ENCODE data around the gene KRTAP4-9.
"Not testable (repeated sequence)": the region's sequence is repeated elsewhere in the genome, so short reads cannot be mapped to it uniquely, and the experiment has no call there.

Gene KRTAP4-9

GRCh38 chr17:41098481-41098880 is 6.7 kb upstream of the KRTAP4-9 start:
- H3K27ac ChIP-seq (ENCODE audit: low read depth, low read length) = no peak overlapping the region
- no peak overlapping the region for H2AK5ac ChIP-seq (ENCODE audit: low read length)
- H2BK15ac ChIP-seq (replicated peaks; ENCODE audit: low read depth) = no peak overlapping the region
- no peaks in the 10 kb centered on the region for H3K4me1 ChIP-seq (ENCODE audit: control insufficient read depth, low read depth, low read length)
- no peak overlapping the region for H2BK120ac ChIP-seq (ENCODE audit: low read depth, low read length)
- H3K4ac ChIP-seq (ENCODE audit: low read depth, low read length) = no peak overlapping the region
- H3K9ac ChIP-seq (ENCODE audit: low read length) = no peak overlapping the region
- no peak overlapping the region for H4K8ac ChIP-seq (ENCODE audit: low read depth, low read length)
- H2BK5ac ChIP-seq (ENCODE audit: low read length) = no peak overlapping the region
- H3K4me2 ChIP-seq (ENCODE audit: low read length) = no peak overlapping the region
- no peaks in the 10 kb centered on the region for H3K79me1 ChIP-seq (ENCODE audit: low read length)
- H3K56ac ChIP-seq (ENCODE audit: low read length) = no peak overlapping the region
- no peak overlapping the region for H3K4me3 ChIP-seq (ENCODE audit: low read length)
- H3K27me3 ChIP-seq (ENCODE audit: insufficient read depth, low read length, poor library complexity) = no peaks in the 10 kb centered on the region
- H3K79me2 ChIP-seq (ENCODE audit: control insufficient read depth, insufficient read depth, low read length) = no peaks in the 10 kb centered on the region
- no peak overlapping the region for H3K18ac ChIP-seq (ENCODE audit: low read length)
- WGBS (ENCODE audit: extremely low coverage, insufficient coverage, low lambda C conversion rate) = no CpG with 5 or more reads among the region's 6 CpGs
- no peak for DNase-seq
- no peak overlapping the region for H3K23ac ChIP-seq (ENCODE audit: low read length)
- H3K36me3 ChIP-seq (ENCODE audit: control insufficient read depth, insufficient read depth, low read length) = no peaks in the 10 kb centered on the region
- no peak overlapping the region for H4K5ac ChIP-seq (ENCODE audit: low read length)

GRCh38 chr17:41099682-41100480 is 5.3 kb upstream of the KRTAP4-9 start:
- H3K4me3 ChIP-seq (ENCODE audit: low read length); H4K8ac ChIP-seq (ENCODE audit: low read depth, low read length); H3K79me2 ChIP-seq (ENCODE audit: control insufficient read depth, insufficient read depth, low read length); H4K5ac ChIP-seq (ENCODE audit: low read length); H2AK5ac ChIP-seq (ENCODE audit: low read length); H3K27ac ChIP-seq (ENCODE audit: low read depth, low read length); DNase-seq; H2BK15ac ChIP-seq (replicated peaks; ENCODE audit: low read depth); H2BK5ac ChIP-seq (ENCODE audit: low read length); H3K23ac ChIP-seq (ENCODE audit: low read length); H2BK120ac ChIP-seq (ENCODE audit: low read depth, low read length); H3K79me1 ChIP-seq (ENCODE audit: low read length); H3K4me2 ChIP-seq (ENCODE audit: low read length); H3K4me1 ChIP-seq (ENCODE audit: control insufficient read depth, low read depth, low read length); H3K56ac ChIP-seq (ENCODE audit: low read length); H3K27me3 ChIP-seq (ENCODE audit: insufficient read depth, low read length, poor library complexity); H3K18ac ChIP-seq (ENCODE audit: low read length); H3K9ac ChIP-seq (ENCODE audit: low read length); H3K36me3 ChIP-seq (ENCODE audit: control insufficient read depth, insufficient read depth, low read length); H3K4ac ChIP-seq (ENCODE audit: low read depth, low read length): not testable (repeated sequence)
- WGBS (ENCODE audit: extremely low coverage, insufficient coverage, low lambda C conversion rate) = no CpG with 5 or more reads among the region's 7 CpGs

GRCh38 chr17:41101586-41102259 is 3.5 kb upstream of the KRTAP4-9 start, which contains the start of gene KRTAP4-16:
Gene KRTAP4-16, minus strand, starts transcription at chr17:41102209. Its CDS starts 0 bp downstream, at chr17:41102209.
- H2BK5ac ChIP-seq (ENCODE audit: low read length) = no peak within 1 kb of the TSS
- H2BK15ac ChIP-seq (replicated peaks; ENCODE audit: low read depth) = no peak within 1 kb of the TSS
- H3K27ac ChIP-seq (ENCODE audit: low read depth, low read length) = no peak within 1 kb of the TSS
- H2AK5ac ChIP-seq (ENCODE audit: low read length) = no peak within 1 kb of the TSS
- H3K56ac ChIP-seq (ENCODE audit: low read length) = no peak within 1 kb of the TSS
- no peaks in the 10 kb centered on the region for H3K27me3 ChIP-seq (ENCODE audit: insufficient read depth, low read length, poor library complexity)
- DNase-seq = no peak
- no peak within 1 kb of the TSS for H3K4me3 ChIP-seq (ENCODE audit: low read length)
- H3K23ac ChIP-seq (ENCODE audit: low read length) = no peak within 1 kb of the TSS
- H3K36me3 ChIP-seq (ENCODE audit: control insufficient read depth, insufficient read depth, low read length) = no peaks in the 10 kb centered on the region
- H4K8ac ChIP-seq (ENCODE audit: low read depth, low read length) = no peak within 1 kb of the TSS
- H3K9ac ChIP-seq (ENCODE audit: low read length) = no peak within 1 kb of the TSS
- H3K4me2 ChIP-seq (ENCODE audit: low read length) = no peak within 1 kb of the TSS
- no peak within 1 kb of the TSS for H3K4ac ChIP-seq (ENCODE audit: low read depth, low read length)
- H3K79me2 ChIP-seq (ENCODE audit: control insufficient read depth, insufficient read depth, low read length) = no peaks in the 10 kb centered on the region
- no peaks in the 10 kb centered on the region for H3K79me1 ChIP-seq (ENCODE audit: low read length)
- no peaks in the 10 kb centered on the region for H3K4me1 ChIP-seq (ENCODE audit: control insufficient read depth, low read depth, low read length)
- H4K5ac ChIP-seq (ENCODE audit: low read length) = no peak within 1 kb of the TSS
- no CpG with 5 or more reads among the region's 10 CpGs for WGBS (ENCODE audit: extremely low coverage, insufficient coverage, low lambda C conversion rate)
- no peak within 1 kb of the TSS for H2BK120ac ChIP-seq (ENCODE audit: low read depth, low read length)
- H3K18ac ChIP-seq (ENCODE audit: low read length) = no peak within 1 kb of the TSS

GRCh38 chr17:41103896-41104295 is 1.3 kb upstream of the KRTAP4-9 start:
- no peak overlapping the region for H3K4me3 ChIP-seq (ENCODE audit: low read length)
- no CpG with 5 or more reads among the region's 1 CpG for WGBS (ENCODE audit: extremely low coverage, insufficient coverage, low lambda C conversion rate)

GRCh38 chr17:41104386-41105038 is 677 bp upstream of the KRTAP4-9 start:
- H3K27ac ChIP-seq (ENCODE audit: low read depth, low read length); H2BK120ac ChIP-seq (ENCODE audit: low read depth, low read length); H3K18ac ChIP-seq (ENCODE audit: low read length); H2BK5ac ChIP-seq (ENCODE audit: low read length); H3K23ac ChIP-seq (ENCODE audit: low read length); H2AK5ac ChIP-seq (ENCODE audit: low read length); H3K4me3 ChIP-seq (ENCODE audit: low read length); H3K9ac ChIP-seq (ENCODE audit: low read length); H3K79me1 ChIP-seq (ENCODE audit: low read length); H3K79me2 ChIP-seq (ENCODE audit: control insufficient read depth, insufficient read depth, low read length); H3K4me2 ChIP-seq (ENCODE audit: low read length); H3K4ac ChIP-seq (ENCODE audit: low read depth, low read length); H3K56ac ChIP-seq (ENCODE audit: low read length); H2BK15ac ChIP-seq (replicated peaks; ENCODE audit: low read depth); H3K36me3 ChIP-seq (ENCODE audit: control insufficient read depth, insufficient read depth, low read length); DNase-seq; H3K4me1 ChIP-seq (ENCODE audit: control insufficient read depth, low read depth, low read length); H3K27me3 ChIP-seq (ENCODE audit: insufficient read depth, low read length, poor library complexity); H4K5ac ChIP-seq (ENCODE audit: low read length); H4K8ac ChIP-seq (ENCODE audit: low read depth, low read length): not testable (repeated sequence)
- no CpG with 5 or more reads among the region's 2 CpGs for WGBS (ENCODE audit: extremely low coverage, insufficient coverage, low lambda C conversion rate)

More at GRCh38 chr17:41103896-41104295, 1.3 kb upstream of the KRTAP4-9 start:
- DNase-seq = no peak
- no peaks in the 10 kb centered on the region for H3K79me1 ChIP-seq (ENCODE audit: low read length)
- no peaks in the 10 kb centered on the region for H3K36me3 ChIP-seq (ENCODE audit: control insufficient read depth, insufficient read depth, low read length)
- no peak overlapping the region for H3K56ac ChIP-seq (ENCODE audit: low read length)
- no peak overlapping the region for H2BK15ac ChIP-seq (replicated peaks; ENCODE audit: low read depth)
- no peaks in the 10 kb centered on the region for H3K79me2 ChIP-seq (ENCODE audit: control insufficient read depth, insufficient read depth, low read length)
- H3K4ac ChIP-seq (ENCODE audit: low read depth, low read length) = no peak overlapping the region
- no peak overlapping the region for H2BK5ac ChIP-seq (ENCODE audit: low read length)
- no peak overlapping the region for H3K27ac ChIP-seq (ENCODE audit: low read depth, low read length)
- no peak overlapping the region for H3K4me2 ChIP-seq (ENCODE audit: low read length)
- H3K9ac ChIP-seq (ENCODE audit: low read length) = no peak overlapping the region
- H3K4me1 ChIP-seq (ENCODE audit: control insufficient read depth, low read depth, low read length) = no peaks in the 10 kb centered on the region
- no peak overlapping the region for H3K18ac ChIP-seq (ENCODE audit: low read length)
- no peaks in the 10 kb centered on the region for H3K27me3 ChIP-seq (ENCODE audit: insufficient read depth, low read length, poor library complexity)
- H4K8ac ChIP-seq (ENCODE audit: low read depth, low read length) = no peak overlapping the region
- H2BK120ac ChIP-seq (ENCODE audit: low read depth, low read length) = no peak overlapping the region
- no peak overlapping the region for H2AK5ac ChIP-seq (ENCODE audit: low read length)
- H4K5ac ChIP-seq (ENCODE audit: low read length) = no peak overlapping the region
- no peak overlapping the region for H3K23ac ChIP-seq (ENCODE audit: low read length)

Data from mesendoderm (in vitro differentiated cells).